GM19025 (cell line): ENCODE results near the gene PPP1R12B.
"Not testable (repeated sequence)": the region's sequence is repeated elsewhere in the genome, so short reads cannot be mapped to it uniquely, and the experiment has no call there.

Experiments
- ATAC-seq: cut with Tn5 transposase; IDR thresholded peaks from one replicate; pipeline ENCODE4 v1.9.1; 2021; ENCODE audit warnings: mild to moderate bottlenecking, low read depth, moderate library complexity; ENCODE audit not compliant: unreplicated experiment

Gene PPP1R12B

DNA sequence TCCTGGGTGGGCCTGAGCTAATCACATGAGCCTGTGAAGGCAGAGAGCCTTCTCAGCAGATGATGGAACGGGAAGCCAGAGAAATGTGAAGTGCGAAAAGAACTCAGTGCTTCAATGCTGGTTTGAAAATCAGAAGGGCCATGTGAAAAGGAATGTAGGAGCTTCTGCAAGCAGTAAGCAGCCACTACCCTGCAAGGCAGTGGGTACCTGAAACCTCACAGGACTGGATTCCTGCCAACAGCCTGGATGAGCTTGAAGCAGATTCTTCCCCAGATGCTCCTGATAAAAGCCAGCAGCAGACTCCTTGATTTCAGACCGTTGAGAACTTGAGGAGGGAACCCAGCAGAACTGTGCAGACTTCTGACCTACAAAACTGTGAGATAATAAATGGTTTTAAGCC, 203.2 kb downstream of the PPP1R12B start:
- ATAC-seq: no peak

DNA sequence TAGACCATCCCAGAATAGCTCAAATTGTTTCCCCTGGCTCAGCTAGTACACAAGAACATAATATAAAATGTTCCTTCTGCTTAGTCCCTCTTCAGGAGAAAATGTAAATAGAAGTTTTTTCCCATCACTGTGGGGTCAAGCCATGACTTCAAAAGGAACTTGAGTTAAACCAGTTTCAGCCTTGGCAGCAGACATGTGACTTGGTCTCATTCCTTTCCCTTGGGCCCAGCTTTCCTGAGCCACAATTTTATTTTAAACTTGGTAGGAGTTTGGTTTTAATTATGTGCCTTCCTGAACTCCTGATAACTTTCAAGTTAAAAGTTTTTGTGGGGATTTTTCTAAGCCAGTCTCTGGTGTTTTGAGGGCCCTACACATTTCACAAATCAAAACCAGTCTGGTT, 204.1 kb downstream of the PPP1R12B start:
- not testable (repeated sequence) for ATAC-seq

DNA sequence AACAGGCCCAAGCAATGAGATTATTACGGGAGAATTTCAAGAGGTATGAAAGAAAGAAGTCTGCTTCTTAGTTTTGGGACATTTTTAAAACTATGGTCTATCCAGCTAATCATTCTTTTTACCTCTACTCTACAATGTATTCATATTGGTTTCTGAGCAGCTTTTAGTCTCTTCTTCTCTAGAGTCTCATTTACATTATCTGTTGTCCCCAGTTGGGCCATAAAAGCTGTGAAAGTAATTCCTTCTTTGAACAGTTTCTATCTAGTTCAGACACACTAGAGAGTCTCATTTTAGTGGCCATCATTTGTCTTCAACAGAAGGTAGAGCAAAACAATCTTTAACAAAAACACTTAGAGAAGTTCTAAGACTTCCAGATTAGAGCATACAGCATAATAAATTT, 204.6 kb downstream of the PPP1R12B start:
- not testable (repeated sequence) for ATAC-seq

DNA sequence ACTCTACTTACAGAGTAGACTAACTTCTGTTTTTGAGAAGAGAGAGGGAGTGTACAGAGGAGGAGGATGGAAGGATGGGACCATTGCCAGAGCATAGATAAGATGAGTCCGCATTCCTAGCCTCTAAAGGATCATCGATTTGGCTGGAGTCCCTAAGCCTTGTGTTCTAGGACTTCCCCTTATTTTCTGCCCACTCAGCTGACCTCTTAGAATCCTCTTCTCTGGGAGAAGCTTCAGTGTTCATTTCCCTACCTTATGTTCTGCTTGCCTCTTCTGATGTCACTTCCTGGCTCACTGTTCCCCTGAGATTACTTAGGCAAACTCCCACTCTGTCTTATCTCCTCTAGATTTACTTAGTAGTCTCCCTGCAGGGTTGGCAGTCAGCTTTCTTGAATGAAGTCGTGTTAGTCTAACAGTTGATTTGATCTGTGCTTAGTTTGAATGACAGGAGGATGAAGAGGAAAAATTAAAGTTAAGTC, 205.1 kb downstream of the PPP1R12B start:
- ATAC-seq: peak; percentile 69

DNA sequence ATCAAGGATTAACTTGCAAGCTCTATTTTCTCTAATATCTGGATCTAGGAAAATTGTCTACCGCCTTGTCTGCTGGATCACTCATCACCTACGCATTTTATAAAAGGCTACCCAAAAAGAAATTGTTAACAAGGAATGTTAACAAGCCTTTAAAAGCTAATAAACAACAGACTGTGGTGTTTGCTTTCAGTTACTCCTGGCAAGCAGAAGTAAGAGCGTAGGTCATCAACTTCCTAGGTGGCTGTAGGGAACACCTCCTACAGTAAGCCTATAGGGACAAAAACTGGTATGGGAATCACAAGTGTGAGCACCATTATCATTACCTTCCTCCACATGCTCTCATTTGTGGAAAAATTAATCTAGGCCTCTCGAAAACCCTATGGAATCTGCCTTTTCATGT, 206.1 kb downstream of the PPP1R12B start:
- not testable (repeated sequence) for ATAC-seq

DNA sequence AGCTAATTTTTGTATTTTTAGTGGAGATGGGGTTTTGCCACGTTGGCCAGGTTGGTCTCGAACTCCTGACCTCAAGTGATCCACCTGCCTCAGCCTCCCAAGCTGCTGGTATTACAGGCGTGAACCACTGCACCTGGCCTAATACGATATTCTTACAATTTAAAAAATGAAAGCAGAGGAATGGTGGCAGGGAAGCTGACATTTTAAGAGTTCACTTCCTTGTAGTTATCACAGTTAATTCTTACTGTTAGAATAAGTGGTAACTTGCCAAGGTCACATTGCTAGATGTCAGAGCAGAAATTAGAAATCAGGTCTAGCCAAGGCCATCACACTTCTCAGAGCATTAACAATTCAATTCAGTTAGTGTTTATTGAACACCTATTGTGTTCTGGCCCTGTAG, 207.5 kb downstream of the PPP1R12B start:
- ATAC-seq: not testable (repeated sequence)

DNA sequence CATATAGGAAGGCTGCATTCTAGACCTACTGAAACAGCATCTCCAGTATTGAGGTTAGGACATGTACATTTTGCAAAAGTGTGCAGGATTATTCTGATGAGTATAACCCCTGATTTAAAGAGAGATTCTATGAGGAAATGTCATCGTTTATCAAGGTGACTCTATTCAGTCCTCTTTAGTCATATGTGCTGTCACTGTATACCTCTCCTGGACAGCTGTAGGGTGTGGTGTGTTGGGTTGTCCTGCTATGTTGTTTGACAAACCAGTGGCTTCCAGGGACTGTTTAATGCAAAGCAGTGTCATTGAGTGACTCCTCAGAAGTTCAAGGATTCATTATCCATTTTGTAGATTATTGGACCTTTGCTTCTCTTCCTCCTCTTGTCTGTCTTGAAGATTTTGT, 209.2 kb downstream of the PPP1R12B start:
- ATAC-seq: not testable (repeated sequence)

DNA sequence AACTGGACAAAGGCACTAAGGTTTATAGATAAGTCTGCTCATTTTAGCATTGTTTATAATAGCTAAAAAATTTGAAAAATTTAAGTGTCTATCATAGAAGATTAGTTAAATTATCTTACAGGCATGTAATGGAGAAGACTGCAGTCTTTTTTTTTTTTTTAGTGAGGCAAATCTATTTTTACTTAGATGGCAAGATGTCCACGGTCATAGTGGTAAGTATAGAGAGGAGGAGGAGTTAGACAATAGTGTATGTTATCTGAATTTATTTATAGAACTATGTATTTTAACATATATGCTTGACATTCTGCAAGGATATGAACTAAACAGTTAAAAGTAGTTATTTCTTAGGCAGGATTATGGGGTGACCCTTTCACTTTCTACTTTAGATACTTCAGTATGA, 212.7 kb downstream of the PPP1R12B start:
- no peak for ATAC-seq

DNA sequence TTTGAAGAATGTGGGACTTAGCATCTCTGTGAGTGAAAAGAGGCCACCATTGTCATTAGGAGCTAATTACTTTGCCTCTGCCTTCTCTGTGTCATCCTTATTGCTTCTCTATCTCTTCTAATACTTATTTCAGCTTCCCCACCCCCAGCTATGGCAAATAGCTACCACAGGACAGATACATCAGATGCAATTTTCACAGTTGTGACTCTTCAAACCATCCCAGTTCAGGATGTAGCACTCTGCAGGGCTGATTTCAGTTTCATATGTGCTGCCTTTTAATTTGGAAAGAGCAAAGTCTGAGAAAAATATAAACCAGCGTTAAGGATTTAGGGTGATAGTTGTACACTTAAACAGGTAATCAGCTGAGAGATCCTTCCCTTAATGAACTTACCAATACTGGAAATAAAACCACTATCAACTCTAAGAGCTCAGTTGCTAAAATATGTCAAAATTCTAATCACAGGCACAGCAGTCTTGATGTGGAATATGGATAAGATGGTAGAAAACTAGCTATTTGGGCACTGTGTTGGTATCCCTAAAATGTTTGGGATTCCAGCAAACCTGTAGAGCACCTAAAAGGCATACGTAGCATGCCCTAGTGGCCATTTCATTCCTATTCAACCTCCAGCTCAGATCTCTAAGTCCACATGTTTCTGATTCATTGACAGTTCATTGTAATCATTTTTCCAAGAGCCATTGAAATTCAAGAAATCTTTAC, 213.4 kb downstream of the PPP1R12B start:
- no peak for ATAC-seq

DNA sequence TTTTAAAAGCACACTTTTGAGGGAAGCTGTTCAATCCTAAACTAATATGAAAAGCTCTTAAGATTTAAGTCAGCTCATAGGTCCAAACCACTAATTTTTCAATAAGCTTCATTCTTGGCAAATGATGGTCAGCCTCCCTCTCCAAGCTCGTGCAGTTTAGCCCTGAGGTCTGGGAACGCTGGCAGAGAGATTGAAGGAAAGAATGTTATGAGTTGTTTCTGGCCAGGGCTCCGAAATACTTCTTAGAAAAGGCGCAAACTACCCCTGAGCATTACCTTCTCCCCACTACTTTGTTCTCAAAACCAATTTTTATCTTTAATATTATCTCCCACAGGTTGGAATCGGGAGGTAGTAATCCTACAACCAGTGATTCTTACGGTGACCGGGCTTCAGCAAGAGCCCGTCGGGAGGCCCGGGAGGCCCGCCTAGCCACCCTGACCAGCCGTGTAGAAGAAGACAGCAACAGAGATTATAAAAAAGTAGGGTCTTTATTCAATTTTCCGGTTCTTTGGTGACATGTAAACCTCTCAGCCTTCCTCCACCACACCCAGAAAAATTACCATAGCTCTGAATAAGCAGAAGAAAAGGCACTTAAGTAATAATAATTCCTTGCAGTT, 214.1 kb downstream of the PPP1R12B start:
- no peak for ATAC-seq

DNA sequence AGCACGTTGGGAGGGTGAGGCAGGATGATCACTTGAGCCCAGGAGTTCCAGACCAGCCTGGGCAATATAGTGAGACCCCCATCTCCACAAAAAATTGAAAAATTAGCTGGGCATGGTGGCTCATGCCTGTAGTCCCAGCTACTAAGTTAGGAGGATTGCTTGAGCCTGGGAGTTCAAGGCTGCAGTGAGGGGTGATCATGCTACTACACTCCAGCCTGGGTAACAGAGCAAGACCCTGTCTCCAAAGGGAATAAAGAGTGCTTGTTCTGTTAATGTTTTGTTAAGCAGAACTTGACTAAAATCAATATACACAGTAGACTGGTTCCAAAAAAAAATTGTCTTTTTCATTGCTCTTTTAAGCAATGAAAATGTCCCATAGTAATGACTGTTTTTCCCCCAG, 215.3 kb downstream of the PPP1R12B start:
- ATAC-seq: no peak

DNA sequence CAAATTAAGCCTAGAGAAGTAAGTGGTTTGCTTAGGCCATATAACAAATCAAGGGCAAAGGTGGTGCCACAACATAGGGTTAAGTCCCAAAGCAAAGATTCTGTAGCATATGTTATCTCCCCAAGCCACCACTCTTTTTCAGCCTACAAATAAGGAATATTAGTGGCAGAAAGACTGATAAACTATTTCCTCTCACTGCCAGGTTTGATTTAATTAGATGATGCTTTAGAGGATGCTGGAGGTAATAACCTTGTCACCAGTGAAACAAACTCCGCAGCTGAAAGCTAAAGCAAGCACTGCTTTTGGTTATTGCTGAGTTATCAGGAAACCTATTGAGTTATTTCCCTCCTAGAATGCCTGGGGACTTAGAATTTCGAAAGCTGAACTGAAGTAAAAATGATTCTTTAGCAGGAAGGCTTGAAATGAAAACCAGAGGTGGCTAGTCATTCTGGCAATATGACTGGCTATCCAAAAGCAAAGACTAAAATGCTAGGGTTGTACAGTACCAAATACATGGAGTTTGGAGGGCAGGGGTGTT, 216.5 kb downstream of the PPP1R12B start:
- ATAC-seq: no peak

DNA sequence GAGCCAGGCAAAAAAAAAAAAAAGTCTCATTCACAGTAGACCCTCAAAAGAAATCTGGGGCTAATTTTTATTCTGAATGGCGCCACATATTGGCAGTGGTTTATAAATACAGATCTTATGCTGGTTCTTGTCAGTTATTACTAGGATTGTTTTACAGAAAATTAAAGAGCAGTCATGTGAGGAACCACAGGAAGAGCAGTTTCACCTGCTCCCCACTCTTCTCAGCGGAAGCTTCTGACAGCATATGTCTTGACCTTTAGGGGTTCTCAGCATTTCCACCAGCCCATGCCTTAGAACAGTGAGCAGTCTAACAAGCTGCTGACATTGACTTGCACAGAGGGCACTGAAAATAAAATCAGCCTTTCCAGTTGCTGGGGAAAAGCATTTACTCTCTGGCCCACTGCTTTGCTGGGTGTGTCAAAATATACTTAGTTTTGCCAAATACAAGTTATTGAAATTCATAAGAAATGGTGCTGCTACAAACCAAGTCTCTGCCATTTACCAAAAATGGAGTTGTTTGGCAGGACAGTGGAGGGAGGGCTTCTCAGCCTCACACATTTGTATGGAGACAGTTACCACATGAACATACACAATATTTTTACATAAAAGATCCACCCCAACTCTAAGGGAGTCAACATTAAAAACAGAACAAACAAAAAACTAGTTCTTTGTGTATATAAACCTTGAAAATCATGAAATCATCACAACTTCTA, 217.5 kb downstream of the PPP1R12B start:
- peak; percentile 86 for ATAC-seq

DNA sequence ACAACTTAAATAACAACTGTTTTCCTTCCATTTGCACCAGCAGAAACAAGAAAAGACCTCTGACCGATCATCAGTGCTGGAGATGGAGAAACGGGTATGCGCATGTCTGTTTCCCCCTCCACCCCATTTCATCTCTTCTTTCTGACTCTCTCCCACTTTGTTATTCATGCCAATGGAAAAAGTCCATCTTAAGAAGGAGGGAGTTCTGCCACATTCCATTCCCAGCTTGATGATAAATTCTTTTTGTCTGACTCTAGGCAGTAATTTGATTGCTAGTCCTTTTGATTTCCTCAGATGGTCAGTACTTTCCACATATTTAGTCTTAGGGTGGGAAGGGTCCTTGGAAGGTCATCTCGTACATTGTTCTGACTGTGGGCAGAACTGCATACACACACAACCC, 219.2 kb downstream of the PPP1R12B start:
- no peak for ATAC-seq

DNA sequence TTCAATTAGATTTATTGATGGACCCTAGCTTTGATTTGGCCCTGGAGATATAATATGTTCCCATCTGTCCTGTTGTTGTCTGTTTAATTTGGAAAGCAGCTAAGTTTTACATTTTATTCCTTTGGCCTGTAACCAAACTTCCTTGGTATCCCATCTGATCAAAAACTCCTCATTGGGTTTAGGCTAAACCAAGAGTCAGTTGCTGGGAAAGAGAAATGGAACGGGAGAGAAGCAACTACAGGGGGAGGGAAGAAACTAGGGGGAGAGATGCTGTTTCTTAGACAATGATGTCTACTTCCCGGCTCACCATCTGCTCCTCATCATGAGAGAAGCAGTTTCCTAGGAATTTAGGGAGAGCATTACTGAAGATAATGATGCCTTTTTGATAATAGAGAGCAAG, 219.9 kb downstream of the PPP1R12B start:
- no peak for ATAC-seq

DNA sequence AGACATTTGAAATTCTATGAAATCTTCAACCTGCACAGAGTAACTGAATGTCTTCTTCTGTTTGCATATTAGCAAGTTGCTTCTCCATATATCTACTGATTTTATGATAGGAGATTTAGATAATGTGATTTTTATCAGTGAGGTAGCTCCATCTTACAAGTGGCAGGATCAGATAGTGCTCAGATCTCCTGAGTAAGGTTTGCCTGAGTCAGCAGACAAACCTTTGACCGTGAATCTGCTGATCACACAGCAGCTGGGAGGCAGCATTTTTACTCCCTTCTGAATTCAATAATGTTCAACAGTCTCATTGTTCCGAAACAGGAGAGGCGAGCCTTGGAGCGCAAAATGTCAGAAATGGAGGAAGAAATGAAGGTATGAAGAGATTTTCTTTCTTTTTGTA, 220.3 kb downstream of the PPP1R12B start:
- ATAC-seq: no peak

DNA sequence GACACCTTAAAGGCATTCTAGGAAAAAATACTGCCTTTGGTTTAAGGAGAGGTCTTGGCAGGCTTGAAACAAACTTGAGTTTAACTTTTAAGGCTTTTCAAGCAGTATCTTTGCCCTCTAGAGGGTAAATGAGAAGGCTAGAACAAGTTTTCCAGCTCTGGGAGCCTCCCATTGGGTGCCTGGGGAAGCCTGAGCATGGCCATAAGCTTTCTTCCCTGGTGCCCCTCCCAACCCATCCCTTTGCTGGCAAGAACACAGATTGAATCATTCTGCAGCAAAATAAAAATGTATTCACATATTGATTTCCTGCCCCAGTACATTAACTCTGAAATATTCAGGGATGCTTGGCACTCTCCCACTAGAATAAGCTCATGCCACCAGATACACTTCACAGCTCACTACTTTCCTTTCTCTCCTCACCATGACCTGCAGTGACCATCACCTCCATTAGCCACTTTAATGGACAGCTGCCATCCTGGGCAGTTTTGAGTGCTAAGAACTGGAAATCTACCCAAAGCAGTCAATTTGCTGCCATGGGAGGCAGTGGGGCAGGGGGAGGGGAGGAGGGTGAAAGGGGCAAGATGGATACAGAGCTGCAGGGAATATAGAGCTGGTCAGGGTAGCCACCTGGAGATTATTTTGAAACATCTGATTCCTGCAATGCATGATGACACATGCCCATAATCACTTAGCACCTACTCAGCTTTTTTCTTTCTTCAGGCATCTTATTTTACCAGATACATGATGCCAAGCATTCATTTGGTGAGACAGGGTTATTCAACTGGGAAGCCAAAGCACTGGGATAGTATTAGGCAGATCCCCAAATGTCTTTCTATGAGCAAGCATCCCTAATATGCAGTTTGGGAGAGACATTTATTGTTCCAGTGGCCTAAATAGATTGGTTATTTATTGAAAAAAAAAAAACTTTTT, 221.2 kb downstream of the PPP1R12B start:
- no peak for ATAC-seq

DNA sequence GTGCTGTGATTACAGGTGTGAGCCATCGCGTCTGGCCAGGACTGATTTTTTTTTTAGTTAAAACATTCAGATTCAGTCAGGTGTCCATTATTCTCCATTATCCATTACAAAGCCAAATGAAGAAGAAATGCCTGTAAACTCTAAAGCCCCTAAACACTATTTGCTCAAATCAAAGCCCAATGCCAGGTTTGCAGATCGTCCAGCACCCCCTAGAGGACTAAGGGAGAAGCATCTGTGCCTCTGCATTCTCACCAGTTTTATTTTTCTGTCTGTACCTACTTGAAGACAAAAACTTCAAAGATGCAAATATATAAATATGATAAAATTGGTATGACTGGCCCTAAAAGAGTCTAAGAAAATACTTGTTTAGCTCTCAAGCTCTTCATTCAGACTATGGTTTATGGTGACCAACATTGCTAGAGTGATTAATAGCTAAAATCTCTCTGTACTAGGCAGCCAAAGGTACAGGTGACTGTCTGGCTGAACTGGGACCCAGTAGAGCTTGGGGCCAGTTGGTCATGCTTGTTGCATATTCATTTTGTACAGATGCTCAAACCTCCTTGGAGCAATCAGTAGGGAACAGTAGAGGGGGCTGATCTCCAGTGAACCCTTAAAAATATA, 223.3 kb downstream of the PPP1R12B start:
- no peak for ATAC-seq

DNA sequence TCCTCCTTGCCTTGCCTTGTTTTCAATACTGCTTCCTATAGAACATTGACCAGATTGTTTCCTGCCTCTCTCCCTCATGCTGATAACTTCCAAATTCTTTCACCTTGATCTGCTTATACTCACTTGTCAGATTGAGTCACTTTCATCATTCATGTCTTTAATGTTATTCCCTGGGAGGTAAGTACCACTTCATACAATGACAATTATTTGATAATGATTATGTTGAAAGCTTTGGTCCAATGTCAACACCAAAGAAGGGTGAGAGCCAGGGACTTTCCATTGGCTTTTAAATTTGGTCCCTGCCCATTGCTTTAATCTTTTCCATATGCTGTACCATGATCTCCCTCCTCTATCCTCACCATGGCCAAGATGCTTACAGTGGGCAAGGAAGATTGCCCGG, 224.4 kb downstream of the PPP1R12B start:
- no peak for ATAC-seq
